ENCODE results near the gene CCBE1.
"Not testable (repeated sequence)": the region's sequence is repeated elsewhere in the genome, so short reads cannot be mapped to it uniquely, and the experiment has no call there.

CCBE1 gene

DNA sequence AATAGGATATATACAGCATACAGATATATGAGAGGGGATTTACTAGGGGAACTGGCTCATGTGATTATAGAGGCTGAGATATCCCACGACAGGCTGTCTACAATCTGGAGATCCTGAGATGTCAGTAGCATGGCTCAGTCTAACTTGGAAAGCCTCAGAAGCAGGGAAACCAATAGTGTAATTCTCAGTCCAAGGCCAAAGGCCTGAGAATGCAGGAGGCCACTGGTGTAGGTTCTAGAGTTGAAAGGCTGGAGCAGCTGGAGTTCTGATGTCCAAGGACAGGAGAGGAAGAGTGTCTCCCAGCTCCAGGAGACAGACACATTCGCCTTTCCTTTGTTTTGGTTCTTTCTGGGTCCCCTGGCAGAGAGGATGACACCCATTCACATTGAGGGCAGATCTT lies 20.1 kb upstream of the CCBE1 start:
- Histone ChIP-seq H3K9me3 (ENCODE audit: control insufficient read depth in 5 of 5, low read length in 5 of 5) (peaks cover 0 to 3% (median 2%) of the 10 kb centered on the region in 5 donors), H3K27me3 (ENCODE audit: control insufficient read depth in 5 of 5, insufficient read depth in 4 of 5, low read length in 5 of 5) (no peaks in the 10 kb centered on the region), H3K27ac (ENCODE audit: low read depth, low read length) (no peak overlapping the region)

DNA sequence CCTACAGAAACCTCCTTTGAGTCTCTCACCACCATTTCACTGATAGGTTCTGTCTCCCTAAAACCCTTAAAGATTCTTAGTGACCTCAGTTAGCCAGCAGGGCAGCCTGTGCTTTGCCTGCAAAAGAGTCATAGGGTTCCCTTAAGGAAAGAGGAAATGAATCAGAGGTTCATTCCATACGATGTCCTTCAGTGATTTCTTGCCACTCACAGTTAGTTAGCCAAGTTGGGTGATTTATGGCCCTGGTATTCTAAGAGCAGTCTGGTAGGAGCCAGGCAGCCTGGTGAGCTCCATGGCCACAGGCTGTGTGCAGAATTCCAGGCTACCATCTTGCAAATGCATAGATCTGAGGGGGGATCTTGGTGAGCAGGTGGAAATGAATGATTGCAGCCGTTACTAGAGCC lies 18.7 kb upstream of the CCBE1 start:
- Histone ChIP-seq H3K9me3 (ENCODE audit: control insufficient read depth in 5 of 5, low read length in 5 of 5) (no peaks in the 10 kb centered on the region), H3K4me1 (ENCODE audit: control insufficient read depth in 5 of 5, insufficient read depth in 5 of 5, low read length in 5 of 5) (no peaks in the 10 kb centered on the region), H3K27ac (ENCODE audit: low read depth, low read length) (no peak overlapping the region), H3K27me3 (ENCODE audit: control insufficient read depth in 5 of 5, insufficient read depth in 4 of 5, low read length in 5 of 5) (no peaks in the 10 kb centered on the region), H3K9ac (ENCODE audit: low read length in 5 of 5) (no peak overlapping the region), H3K36me3 (ENCODE audit: control insufficient read depth in 5 of 5, insufficient read depth in 5 of 5, low read length in 5 of 5) (no peaks in the 10 kb centered on the region), H3K4me3 (ENCODE audit: low read depth in 1 of 5, low read length in 5 of 5) (no peak overlapping the region)

More for the DNA sequence above, 20.1 kb upstream of the CCBE1 start:
- Histone ChIP-seq H3K9ac (ENCODE audit: low read length in 5 of 5) (no peak overlapping the region), H3K4me3 (ENCODE audit: low read depth in 1 of 5, low read length in 5 of 5) (no peak overlapping the region), H3K36me3 (ENCODE audit: control insufficient read depth in 5 of 5, insufficient read depth in 5 of 5, low read length in 5 of 5) (no peaks in the 10 kb centered on the region), H3K4me1 (ENCODE audit: control insufficient read depth in 5 of 5, insufficient read depth in 5 of 5, low read length in 5 of 5) (no peaks in the 10 kb centered on the region)

DNA sequence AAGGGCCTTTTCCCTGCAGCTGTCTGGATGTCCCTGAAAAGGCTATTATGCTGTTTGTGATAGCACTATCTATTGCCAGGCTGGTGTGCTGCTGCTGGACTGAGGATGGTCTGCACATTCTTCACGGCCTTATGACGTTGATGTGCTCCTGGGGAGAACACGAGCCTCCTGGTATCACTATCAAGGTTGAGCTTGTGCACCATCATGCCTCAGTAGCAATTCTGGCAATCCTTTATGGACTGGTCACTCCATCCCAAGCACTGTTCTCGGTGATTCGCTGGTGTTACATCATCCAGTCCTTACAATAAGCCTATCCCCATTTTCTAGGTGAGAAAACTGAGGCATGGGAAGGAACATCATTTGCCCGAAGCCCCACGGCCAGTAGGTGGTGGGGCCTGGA lies 18.2 kb upstream of the CCBE1 start:
- Histone ChIP-seq H3K36me3 (ENCODE audit: control insufficient read depth in 5 of 5, insufficient read depth in 5 of 5, low read length in 5 of 5) (no peaks in the 10 kb centered on the region), H3K27ac (ENCODE audit: low read depth, low read length) (no peak overlapping the region), H3K9ac (ENCODE audit: low read length in 5 of 5) (no peak overlapping the region), H3K4me3 (ENCODE audit: low read depth in 1 of 5, low read length in 5 of 5) (no peak overlapping the region), H3K27me3 (ENCODE audit: control insufficient read depth in 5 of 5, insufficient read depth in 4 of 5, low read length in 5 of 5) (peaks cover 0 to under 1% (median 0%) of the 10 kb centered on the region in 5 donors), H3K9me3 (ENCODE audit: control insufficient read depth in 5 of 5, low read length in 5 of 5) (no peaks in the 10 kb centered on the region), H3K4me1 (ENCODE audit: control insufficient read depth in 5 of 5, insufficient read depth in 5 of 5, low read length in 5 of 5) (no peaks in the 10 kb centered on the region)

DNA sequence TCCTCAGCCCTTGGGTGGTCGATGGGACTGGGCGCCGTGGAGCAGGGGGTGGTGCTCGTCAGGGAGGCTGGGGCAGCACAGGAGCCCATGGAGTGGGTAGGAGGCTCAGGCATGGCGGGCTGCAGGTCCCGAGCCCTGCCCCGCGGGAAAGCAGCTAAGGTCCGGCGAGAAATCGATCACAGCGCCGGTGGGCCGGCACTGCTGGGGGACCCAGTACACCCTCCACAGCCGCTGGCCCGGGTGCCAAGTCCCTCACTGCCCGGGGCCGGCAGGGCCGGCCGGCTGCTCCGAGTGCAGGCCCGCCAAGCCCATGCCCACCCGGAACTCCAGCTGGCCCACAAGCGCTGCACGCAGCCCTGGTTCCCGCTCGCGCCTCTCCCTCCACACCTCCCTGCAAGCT lies 16.9 kb upstream of the CCBE1 start:
- H3K4me3 ChIP-seq (ENCODE audit: low read depth in 1 of 5, low read length in 5 of 5); H3K9me3 ChIP-seq (ENCODE audit: control insufficient read depth in 5 of 5, low read length in 5 of 5); H3K9ac ChIP-seq (ENCODE audit: low read length in 5 of 5); H3K27ac ChIP-seq (ENCODE audit: low read depth, low read length); H3K36me3 ChIP-seq (ENCODE audit: control insufficient read depth in 5 of 5, insufficient read depth in 5 of 5, low read length in 5 of 5); H3K4me1 ChIP-seq (ENCODE audit: control insufficient read depth in 5 of 5, insufficient read depth in 5 of 5, low read length in 5 of 5); H3K27me3 ChIP-seq (ENCODE audit: control insufficient read depth in 5 of 5, insufficient read depth in 4 of 5, low read length in 5 of 5): not testable (repeated sequence)

DNA sequence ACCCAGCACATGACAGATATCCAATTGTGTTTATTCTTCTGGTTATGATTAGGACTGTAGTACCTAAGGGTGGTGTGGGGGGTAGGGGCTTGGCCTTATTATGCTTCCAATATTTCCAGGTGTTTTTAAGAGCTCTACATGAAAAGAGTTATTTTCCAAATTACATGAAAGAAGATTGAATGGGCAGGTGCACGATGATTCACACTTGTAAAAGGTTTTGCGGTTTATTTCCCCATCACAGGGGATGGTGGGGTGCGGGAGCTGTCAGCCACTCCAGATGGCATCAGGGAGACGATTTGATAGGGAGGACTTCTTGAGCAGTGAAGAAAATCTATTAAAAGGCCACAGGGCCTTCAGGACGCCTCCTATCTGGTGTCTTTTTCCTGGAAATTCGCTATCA lies 15.1 kb upstream of the CCBE1 start:
- no peaks in the 10 kb centered on the region for H3K9me3 ChIP-seq (ENCODE audit: control insufficient read depth in 5 of 5, low read length in 5 of 5)
- H3K9ac ChIP-seq (ENCODE audit: low read length in 5 of 5), result no peak overlapping the region
- no peaks in the 10 kb centered on the region for H3K4me1 ChIP-seq (ENCODE audit: control insufficient read depth in 5 of 5, insufficient read depth in 5 of 5, low read length in 5 of 5)
- H3K4me3 ChIP-seq (ENCODE audit: low read depth in 1 of 5, low read length in 5 of 5), result no peak overlapping the region
- H3K27ac ChIP-seq (ENCODE audit: low read depth, low read length), result no peak overlapping the region
- no peaks in the 10 kb centered on the region for H3K36me3 ChIP-seq (ENCODE audit: control insufficient read depth in 5 of 5, insufficient read depth in 5 of 5, low read length in 5 of 5)
- H3K27me3 ChIP-seq (ENCODE audit: control insufficient read depth in 5 of 5, insufficient read depth in 4 of 5, low read length in 5 of 5), result peaks cover 0 to 3% (median 0%) of the 10 kb centered on the region in 5 donors

DNA sequence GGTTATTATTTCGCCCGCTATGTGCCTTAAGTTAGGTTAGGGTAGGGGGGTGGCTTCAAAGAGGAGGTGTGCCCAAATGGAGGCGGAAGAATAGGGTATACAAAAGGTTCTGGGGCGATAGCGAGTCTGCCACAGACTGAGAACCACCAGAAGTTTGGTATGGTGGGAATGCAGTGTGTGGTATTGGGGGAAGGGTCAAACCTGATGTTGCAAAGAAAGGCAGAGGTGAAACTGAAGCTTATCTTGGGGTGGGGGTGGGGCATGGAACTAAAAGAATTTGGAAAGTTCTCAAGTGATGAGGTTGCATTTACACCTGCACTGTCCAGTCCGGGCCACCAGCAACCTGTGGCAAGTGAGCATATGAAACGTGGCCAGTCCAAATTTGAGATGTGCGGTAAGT lies 11.8 kb upstream of the CCBE1 start:
- Histone ChIP-seq H3K9ac (ENCODE audit: low read length in 5 of 5) (no peak overlapping the region), H3K9me3 (ENCODE audit: control insufficient read depth in 5 of 5, low read length in 5 of 5) (no peaks in the 10 kb centered on the region), H3K27ac (ENCODE audit: low read depth, low read length) (no peak overlapping the region), H3K4me1 (ENCODE audit: control insufficient read depth in 5 of 5, insufficient read depth in 5 of 5, low read length in 5 of 5) (no peaks in the 10 kb centered on the region), H3K4me3 (ENCODE audit: low read depth in 1 of 5, low read length in 5 of 5) (no peak overlapping the region), H3K27me3 (ENCODE audit: control insufficient read depth in 5 of 5, insufficient read depth in 4 of 5, low read length in 5 of 5) (peaks cover 0 to 3% (median 0%) of the 10 kb centered on the region in 5 donors), H3K36me3 (ENCODE audit: control insufficient read depth in 5 of 5, insufficient read depth in 5 of 5, low read length in 5 of 5) (no peaks in the 10 kb centered on the region)

DNA sequence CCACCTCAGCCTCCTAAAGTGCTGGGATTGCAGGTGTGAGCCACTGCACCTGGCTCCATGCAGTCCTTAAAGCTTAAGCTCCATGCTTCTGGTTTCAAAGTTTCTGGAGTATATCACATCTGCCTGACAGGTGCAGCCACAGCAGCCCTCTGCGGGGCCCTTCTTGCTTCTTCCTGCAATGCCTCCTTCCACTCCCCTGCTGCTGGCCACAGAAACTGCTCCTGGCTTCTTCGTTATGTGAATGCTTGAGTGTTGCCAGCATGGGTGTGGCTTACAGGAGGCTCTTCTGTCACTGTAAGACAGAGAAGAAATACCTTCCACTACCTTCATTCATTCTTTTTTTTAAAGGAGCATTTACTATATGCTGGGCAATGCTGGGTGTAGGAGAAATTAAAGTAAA lies 10.1 kb upstream of the CCBE1 start:
- Histone ChIP-seq H3K4me1 (ENCODE audit: control insufficient read depth in 5 of 5, insufficient read depth in 5 of 5, low read length in 5 of 5) (no peaks in the 10 kb centered on the region), H3K36me3 (ENCODE audit: control insufficient read depth in 5 of 5, insufficient read depth in 5 of 5, low read length in 5 of 5) (no peaks in the 10 kb centered on the region), H3K4me3 (ENCODE audit: low read depth in 1 of 5, low read length in 5 of 5) (no peak overlapping the region), H3K9me3 (ENCODE audit: control insufficient read depth in 5 of 5, low read length in 5 of 5) (no peaks in the 10 kb centered on the region), H3K27ac (ENCODE audit: low read depth, low read length) (no peak overlapping the region), H3K9ac (ENCODE audit: low read length in 5 of 5) (no peak overlapping the region), H3K27me3 (ENCODE audit: control insufficient read depth in 5 of 5, insufficient read depth in 4 of 5, low read length in 5 of 5) (peaks cover 0 to 3% (median 0%) of the 10 kb centered on the region in 5 donors)

DNA sequence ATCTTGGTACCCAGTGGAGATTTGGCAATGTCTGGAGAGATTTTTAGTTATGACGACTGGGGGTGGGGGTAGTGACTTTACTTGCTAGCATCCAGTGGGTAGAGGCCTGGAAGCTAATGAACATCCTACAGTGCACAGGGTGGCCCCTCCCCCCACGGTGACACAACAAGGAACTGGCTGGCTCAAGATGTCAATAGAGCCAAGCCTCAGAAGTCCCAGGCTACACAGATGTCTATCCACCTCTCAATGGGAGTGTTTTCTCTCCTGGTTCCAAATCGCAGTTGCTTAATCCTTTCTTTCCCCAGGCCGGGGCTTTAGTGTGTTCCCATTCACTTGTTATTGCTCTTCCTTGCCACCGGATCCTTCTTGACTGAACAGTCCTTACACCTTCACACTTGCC lies 9.3 kb upstream of the CCBE1 start:
- no peaks in the 10 kb centered on the region for H3K9me3 ChIP-seq (ENCODE audit: control insufficient read depth in 5 of 5, low read length in 5 of 5)
- H3K27me3 ChIP-seq (ENCODE audit: control insufficient read depth in 5 of 5, insufficient read depth in 4 of 5, low read length in 5 of 5), result peaks cover 0 to 3% (median 0%) of the 10 kb centered on the region in 5 donors
- no peak overlapping the region for H3K27ac ChIP-seq (ENCODE audit: low read depth, low read length)
- no peaks in the 10 kb centered on the region for H3K36me3 ChIP-seq (ENCODE audit: control insufficient read depth in 5 of 5, insufficient read depth in 5 of 5, low read length in 5 of 5)
- H3K4me3 ChIP-seq (ENCODE audit: low read depth in 1 of 5, low read length in 5 of 5), result no peak overlapping the region
- no peaks in the 10 kb centered on the region for H3K4me1 ChIP-seq (ENCODE audit: control insufficient read depth in 5 of 5, insufficient read depth in 5 of 5, low read length in 5 of 5)
- H3K9ac ChIP-seq (ENCODE audit: low read length in 5 of 5), result no peak overlapping the region

DNA sequence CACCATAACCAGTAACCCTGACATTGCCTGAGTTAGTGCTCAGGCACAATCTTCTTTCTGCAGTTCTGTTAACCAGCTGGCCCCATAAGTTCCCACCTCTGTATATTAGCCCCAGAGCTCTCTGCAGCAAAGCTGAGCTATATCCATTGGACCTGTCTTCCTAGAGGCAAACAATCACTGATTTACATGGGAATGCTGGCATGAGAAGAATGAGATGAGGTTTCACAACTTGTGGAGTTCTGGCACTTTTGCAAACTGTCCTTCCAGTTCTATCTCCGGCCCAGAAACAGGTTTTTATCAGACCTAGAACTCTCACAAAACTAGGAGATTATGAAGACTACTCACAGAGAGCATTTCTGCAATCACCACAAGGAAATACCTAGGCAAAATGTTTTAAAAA lies 7.9 kb upstream of the CCBE1 start:
- H3K27me3 ChIP-seq (ENCODE audit: control insufficient read depth in 5 of 5, insufficient read depth in 4 of 5, low read length in 5 of 5), result no peaks in the 10 kb centered on the region
- no peaks in the 10 kb centered on the region for H3K4me1 ChIP-seq (ENCODE audit: control insufficient read depth in 5 of 5, insufficient read depth in 5 of 5, low read length in 5 of 5)
- H3K36me3 ChIP-seq (ENCODE audit: control insufficient read depth in 5 of 5, insufficient read depth in 5 of 5, low read length in 5 of 5), result no peaks in the 10 kb centered on the region
- H3K4me3 ChIP-seq (ENCODE audit: low read depth in 1 of 5, low read length in 5 of 5), result no peak overlapping the region
- H3K9ac ChIP-seq (ENCODE audit: low read length in 5 of 5), result no peak overlapping the region
- no peak overlapping the region for H3K27ac ChIP-seq (ENCODE audit: low read depth, low read length)
- no peaks in the 10 kb centered on the region for H3K9me3 ChIP-seq (ENCODE audit: control insufficient read depth in 5 of 5, low read length in 5 of 5)

DNA sequence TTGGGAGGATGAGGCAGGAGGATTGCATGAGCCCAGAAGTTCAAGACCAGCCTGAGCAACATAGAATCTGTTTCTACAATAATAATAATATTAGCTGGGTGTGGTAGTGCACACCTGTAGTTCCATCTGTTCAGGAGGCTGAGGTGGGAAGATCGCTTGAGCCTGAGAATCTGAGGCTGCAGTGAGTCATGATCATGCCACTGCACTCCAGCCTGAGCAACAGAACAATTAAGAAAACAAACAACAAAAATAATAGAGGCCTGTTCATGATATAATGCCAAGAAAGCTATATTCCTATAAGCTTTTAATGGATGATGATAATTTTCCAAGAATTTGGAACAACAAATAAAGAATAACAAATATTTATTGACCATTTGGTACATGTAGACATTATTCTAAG lies 6.9 kb upstream of the CCBE1 start:
- no peaks in the 10 kb centered on the region for H3K4me1 ChIP-seq (ENCODE audit: control insufficient read depth in 5 of 5, insufficient read depth in 5 of 5, low read length in 5 of 5)
- H3K9ac ChIP-seq (ENCODE audit: low read length in 5 of 5), result no peak overlapping the region
- no peak overlapping the region for H3K27ac ChIP-seq (ENCODE audit: low read depth, low read length)
- H3K4me3 ChIP-seq (ENCODE audit: low read depth in 1 of 5, low read length in 5 of 5), result no peak overlapping the region
- no peaks in the 10 kb centered on the region for H3K27me3 ChIP-seq (ENCODE audit: control insufficient read depth in 5 of 5, insufficient read depth in 4 of 5, low read length in 5 of 5)
- H3K9me3 ChIP-seq (ENCODE audit: control insufficient read depth in 5 of 5, low read length in 5 of 5), result no peaks in the 10 kb centered on the region
- H3K36me3 ChIP-seq (ENCODE audit: control insufficient read depth in 5 of 5, insufficient read depth in 5 of 5, low read length in 5 of 5), result no peaks in the 10 kb centered on the region

DNA sequence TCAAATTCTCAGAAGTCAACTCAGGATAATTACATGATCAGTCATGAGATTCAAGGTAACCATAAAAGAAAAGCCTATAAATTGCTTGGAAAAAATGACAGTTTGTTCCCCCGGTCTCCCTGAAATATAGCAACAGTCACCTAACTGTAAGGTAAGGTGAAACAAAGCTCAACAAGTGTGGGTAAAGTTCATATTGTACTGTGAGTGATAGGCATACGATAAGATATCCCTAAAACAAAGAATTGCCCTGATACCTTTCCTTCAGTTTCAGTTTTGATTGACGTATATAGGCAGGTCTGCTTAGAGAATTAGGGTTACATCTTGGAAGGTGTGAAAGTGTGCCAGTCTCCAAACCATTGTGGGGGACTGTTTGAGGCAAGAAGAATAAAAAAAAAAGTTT lies 4.0 kb upstream of the CCBE1 start:
- Histone ChIP-seq H3K27ac (ENCODE audit: low read depth, low read length) (no peak overlapping the region), H3K36me3 (ENCODE audit: control insufficient read depth in 5 of 5, insufficient read depth in 5 of 5, low read length in 5 of 5) (no peaks in the 10 kb centered on the region), H3K4me1 (ENCODE audit: control insufficient read depth in 5 of 5, insufficient read depth in 5 of 5, low read length in 5 of 5) (peaks cover 0 to 16% (median 16%) of the 10 kb centered on the region in 5 donors), H3K9me3 (ENCODE audit: control insufficient read depth in 5 of 5, low read length in 5 of 5) (no peaks in the 10 kb centered on the region), H3K27me3 (ENCODE audit: control insufficient read depth in 5 of 5, insufficient read depth in 4 of 5, low read length in 5 of 5) (peaks cover 5 to 20% (median 15%) of the 10 kb centered on the region in 5 donors), H3K9ac (ENCODE audit: low read length in 5 of 5) (no peak overlapping the region), H3K4me3 (ENCODE audit: low read depth in 1 of 5, low read length in 5 of 5) (no peak overlapping the region)
